Mesenchymal stem cell (in vitro differentiated cells and primary cell): ENCODE measurements around the gene SELENBP1.

Source experiments
- DNase-seq: peaks from one replicate; pipeline ENCODE4 v3.0.0-alpha.2; 2013
- H2AFZ ChIP-seq: one replicate; pipeline ENCODE4 v1.6.1; 2013; ENCODE audit warnings: low read depth, mild to moderate bottlenecking, control low read depth, inconsistent platforms, low read length, moderate library complexity
- H2AK5ac ChIP-seq: 2 replicates; pipeline ENCODE4 v1.6.1; 2013; ENCODE audit warnings: low read length, moderate library complexity, mild to moderate bottlenecking, inconsistent platforms; ENCODE audit not compliant: severe bottlenecking
- H2BK120ac ChIP-seq: one replicate; pipeline ENCODE4 v1.6.1; 2013; ENCODE audit warnings: low read depth, mild to moderate bottlenecking, inconsistent platforms, low read length, moderate library complexity
- H2BK12ac ChIP-seq, 2 experiments: one replicate each; pipeline ENCODE4 v1.6.1; 2013; ENCODE audit warnings: inconsistent platforms in 2 of 2, low read length in 2 of 2, mild to moderate bottlenecking in 2 of 2, moderate library complexity in 2 of 2, control low read depth in 1 of 2
- H2BK15ac ChIP-seq: one replicate; pipeline ENCODE4 v1.6.1; 2013; ENCODE audit warnings: mild to moderate bottlenecking, low read depth, inconsistent platforms; ENCODE audit not compliant: poor library complexity, severe bottlenecking
- H2BK5ac ChIP-seq: 2 replicates; pipeline ENCODE4 v1.6.1; 2013; ENCODE audit warnings: low read depth, mild to moderate bottlenecking, low read length, control low read depth, inconsistent platforms; ENCODE audit not compliant: poor library complexity, severe bottlenecking
- H3K14ac ChIP-seq, 2 experiments: one replicate each; pipeline ENCODE4 v1.6.1; 2013; ENCODE audit warnings: inconsistent platforms in 2 of 2, low read length in 2 of 2, control low read depth in 1 of 2, mild to moderate bottlenecking in 1 of 2, moderate library complexity in 1 of 2
- H3K18ac ChIP-seq, 2 experiments: one replicate each; pipeline ENCODE4 v1.6.1; 2013; ENCODE audit warnings: inconsistent platforms in 2 of 2, low read length in 2 of 2, control low read depth in 1 of 2, low read depth in 1 of 2, mild to moderate bottlenecking in 1 of 2
- H3K23ac ChIP-seq, 2 experiments: one replicate each; pipeline ENCODE4 v1.6.1; 2013; ENCODE audit warnings: inconsistent platforms in 2 of 2, low read length in 2 of 2, mild to moderate bottlenecking in 2 of 2, moderate library complexity in 2 of 2, control low read depth in 1 of 2
- H3K27ac ChIP-seq: 2 replicates; pipeline ENCODE4 v1.5.1; 2013; ENCODE audit warnings: mild to moderate bottlenecking, moderate library complexity, low read length, control low read depth, inconsistent platforms; ENCODE audit not compliant: poor library complexity, severe bottlenecking
- H3K27me3 ChIP-seq, 2 experiments: 2 replicates each; pipeline versions ENCODE4 v1.6.1 to v1.7.0; 2013; ENCODE audit warnings: low read length in 2 of 2, mild to moderate bottlenecking in 2 of 2, moderate library complexity in 2 of 2, control low read depth in 1 of 2, inconsistent platforms in 1 of 2; ENCODE audit not compliant: control insufficient read depth in 1 of 2, insufficient read depth in 1 of 2
- H3K36me3 ChIP-seq, 2 experiments: 2 replicates each; pipeline versions ENCODE4 v1.6.1 to v1.7.0; 2013; ENCODE audit warnings: low read length in 2 of 2, control low read depth in 1 of 2, inconsistent platforms in 1 of 2, low read depth in 1 of 2, mild to moderate bottlenecking in 1 of 2; ENCODE audit not compliant: insufficient read depth in 2 of 2, control insufficient read depth in 1 of 2
- H3K4ac ChIP-seq, 2 experiments: one replicate each; pipeline ENCODE4 v1.6.1; 2013; ENCODE audit warnings: inconsistent platforms in 2 of 2, low read length in 2 of 2, mild to moderate bottlenecking in 2 of 2, moderate library complexity in 2 of 2, control low read depth in 1 of 2, low read depth in 1 of 2
- H3K4me1 ChIP-seq: 2 replicates; pipeline ENCODE4 v1.6.1; 2013; ENCODE audit warnings: low read depth, low read length, control low read depth; ENCODE audit not compliant: control insufficient read depth, insufficient read depth
- H3K4me2 ChIP-seq: 2 replicates; pipeline ENCODE4 v1.6.1; 2013; ENCODE audit warnings: low read length, mild to moderate bottlenecking, inconsistent platforms; ENCODE audit not compliant: poor library complexity, severe bottlenecking
- H3K4me3 ChIP-seq, 2 experiments: 2 replicates each; pipeline versions ENCODE4 v1.5.1 to v1.7.0; 2013; ENCODE audit warnings: low read length in 2 of 2, mild to moderate bottlenecking in 2 of 2, control low read depth in 1 of 2, low read depth in 1 of 2; ENCODE audit not compliant: insufficient read depth in 1 of 2
- H3K79me1 ChIP-seq: replicated peaks from 2 replicates; pipeline ENCODE4 v1.6.1; 2013; ENCODE audit warnings: mild to moderate bottlenecking, control low read depth, low read length, inconsistent platforms; ENCODE audit not compliant: poor library complexity, severe bottlenecking
- H3K9ac ChIP-seq: 2 replicates; pipeline ENCODE4 v1.7.0; 2013; ENCODE audit warnings: mild to moderate bottlenecking, low read length, moderate library complexity
- H3K9me3 ChIP-seq: 2 replicates; pipeline ENCODE4 v1.7.0; 2013; ENCODE audit warnings: mild to moderate bottlenecking, low read length; ENCODE audit not compliant: control insufficient read depth
- H4K8ac ChIP-seq: one replicate; pipeline ENCODE4 v1.6.1; 2013; ENCODE audit warnings: inconsistent platforms, mild to moderate bottlenecking, low read length, moderate library complexity
- H4K91ac ChIP-seq: one replicate; pipeline ENCODE4 v1.6.1; 2013; ENCODE audit warnings: mild to moderate bottlenecking, low read length, inconsistent platforms
- WGBS: methylation state at CpG from one replicate; pipeline ENCODE4 v1.1.7; 2013; ENCODE audit warnings: mixed read lengths; 5-methylcytosine and 5-hydroxymethylcytosine counted together

SELENBP1 gene

DNA sequence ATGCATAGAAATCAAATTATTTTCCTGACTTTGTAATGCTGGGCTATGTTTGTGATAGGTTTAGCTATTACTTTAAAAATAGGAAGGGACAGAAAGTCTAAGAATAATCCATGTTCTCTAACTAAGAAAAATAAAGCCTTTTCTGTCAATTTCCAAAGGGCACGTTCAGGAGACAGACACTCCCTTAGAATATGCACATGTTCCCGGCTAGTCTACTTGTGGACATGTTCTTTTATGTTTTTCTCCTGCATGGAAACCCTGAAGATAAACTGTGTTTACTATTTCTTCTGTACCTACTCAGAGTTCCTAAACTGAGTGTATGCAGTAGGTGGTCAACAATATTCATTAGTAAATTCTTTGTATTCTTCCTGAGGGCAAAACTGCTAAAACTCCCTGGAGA, 39.4 kb upstream of the SELENBP1 start:
- Histone ChIP-seq H3K79me1 (peaks cover 21% of the 10 kb centered on the region), H3K23ac (no peak overlapping the region), H3K4me2 (no peak overlapping the region), H2BK15ac (no peak overlapping the region), H3K4me1 (no peaks in the 10 kb centered on the region), H2AK5ac (no peak overlapping the region), H3K9ac (no peak overlapping the region), H3K18ac (no peak overlapping the region), H3K9me3 (no peaks in the 10 kb centered on the region), H3K27me3 (no peaks in the 10 kb centered on the region), H2AFZ (no peak overlapping the region), H4K8ac (no peak overlapping the region), H2BK12ac (no peak overlapping the region), H2BK5ac (no peak overlapping the region), H3K14ac (no peak overlapping the region), H3K27ac (no peak overlapping the region), H3K4ac (no peak overlapping the region), H3K4me3 (no peak overlapping the region), H4K91ac (no peak overlapping the region), H3K36me3 (peaks cover 27 to 89% of the 10 kb centered on the region in 2 experiments), H2BK120ac (no peak overlapping the region)
- 95% methylated on average over 2 of the region's 2 CpGs for WGBS
- DNase-seq, result no peak

DNA sequence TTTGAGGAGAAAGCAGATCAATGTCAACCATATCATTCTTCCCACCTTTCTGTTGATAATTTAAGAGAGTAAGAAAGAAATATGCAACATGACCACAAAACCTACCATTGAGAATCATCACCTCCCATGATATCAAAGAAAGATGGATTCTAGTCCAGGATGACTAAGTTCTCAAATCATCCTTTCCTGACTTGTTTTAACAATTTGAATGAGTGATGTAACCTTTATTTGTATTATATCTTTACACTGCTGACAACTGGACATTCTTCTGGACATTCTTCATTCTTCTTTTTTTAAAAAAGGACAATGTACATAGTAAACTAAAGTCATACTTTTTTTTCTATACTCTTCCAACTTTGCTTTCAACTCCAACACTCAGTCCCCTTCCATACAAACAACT, 36.4 kb upstream of the SELENBP1 start:
- H4K91ac ChIP-seq, result no peak overlapping the region
- H3K27ac ChIP-seq, result no peak overlapping the region
- no peak overlapping the region for H2BK120ac ChIP-seq
- H3K79me1 ChIP-seq, result peaks cover 17% of the 10 kb centered on the region
- no peak overlapping the region for H3K4me3 ChIP-seq
- H4K8ac ChIP-seq, result no peak overlapping the region
- no peak overlapping the region for H2BK12ac ChIP-seq
- H3K18ac ChIP-seq, result no peak overlapping the region
- H3K36me3 ChIP-seq, result peaks cover 42 to 89% of the 10 kb centered on the region in 2 experiments
- H3K27me3 ChIP-seq, result no peaks in the 10 kb centered on the region
- H3K14ac ChIP-seq, result no peak overlapping the region
- no peak overlapping the region for H2BK5ac ChIP-seq
- H3K23ac ChIP-seq, result no peak overlapping the region
- H3K4me2 ChIP-seq, result no peak overlapping the region
- no peak overlapping the region for H2BK15ac ChIP-seq
- no peak overlapping the region for H3K4ac ChIP-seq
- no peak overlapping the region for H2AFZ ChIP-seq
- H2AK5ac ChIP-seq, result no peak overlapping the region
- no peak for DNase-seq
- no peaks in the 10 kb centered on the region for H3K4me1 ChIP-seq
- H3K9ac ChIP-seq, result no peak overlapping the region
- no peaks in the 10 kb centered on the region for H3K9me3 ChIP-seq

DNA sequence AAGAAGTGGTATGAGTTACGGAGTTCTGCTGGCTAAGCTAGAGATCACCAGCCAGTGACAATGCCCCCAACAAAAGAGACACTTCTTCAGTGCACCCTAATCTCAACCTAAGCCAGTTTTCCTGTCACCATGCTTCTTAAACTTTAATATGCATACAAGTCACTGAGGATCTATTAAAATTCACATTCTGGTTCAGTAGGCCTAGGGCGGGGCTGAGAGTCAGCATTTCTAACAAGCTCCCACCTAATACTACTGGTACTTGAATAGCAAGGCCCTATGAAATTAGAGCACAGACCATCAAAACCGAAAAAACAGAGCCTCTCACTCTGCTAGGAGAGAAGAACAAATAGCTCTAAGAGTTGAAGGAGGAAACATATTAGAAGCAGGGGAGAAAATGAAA, 34.8 kb upstream of the SELENBP1 start:
- Histone ChIP-seq H2BK120ac (no peak overlapping the region), H4K91ac (no peak overlapping the region), H3K4me3 (no peak overlapping the region), H3K18ac (no peak overlapping the region), H3K9me3 (no peaks in the 10 kb centered on the region), H3K36me3 (peaks cover 42 to 94% of the 10 kb centered on the region in 2 experiments), H3K27me3 (no peaks in the 10 kb centered on the region), H3K79me1 (peaks cover 18% of the 10 kb centered on the region), H3K14ac (no peak overlapping the region), H3K9ac (no peak overlapping the region), H2BK5ac (no peak overlapping the region), H2AFZ (no peak overlapping the region), H3K27ac (no peak overlapping the region), H3K4me1 (no peaks in the 10 kb centered on the region), H2AK5ac (no peak overlapping the region), H2BK15ac (no peak overlapping the region), H4K8ac (no peak overlapping the region), H3K4ac (no peak overlapping the region), H3K4me2 (no peak overlapping the region), H3K23ac (no peak overlapping the region), H2BK12ac (no peak overlapping the region)
- no peak for DNase-seq
- 100% methylated on average over 3 of the region's 3 CpGs for WGBS

DNA sequence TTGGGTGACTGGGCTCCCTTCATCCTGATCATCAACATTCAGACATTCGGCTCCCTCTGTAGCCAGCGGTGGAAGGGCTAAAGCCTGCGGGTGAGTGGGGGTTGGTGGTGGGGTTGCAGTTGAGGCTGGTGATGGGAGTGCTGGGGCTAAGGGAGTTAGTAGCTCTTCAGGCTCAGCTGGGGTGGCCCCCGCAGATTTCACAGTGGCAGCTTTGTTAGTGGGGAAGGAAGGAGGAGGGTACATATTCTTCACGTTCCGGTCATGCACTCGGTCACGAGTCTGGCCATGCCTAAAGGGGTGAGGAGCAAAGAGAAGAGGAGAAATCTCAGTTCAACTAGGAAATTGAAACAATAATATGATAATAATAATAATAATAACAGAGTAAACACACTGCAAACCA, 33.7 kb upstream of the SELENBP1 start:
- no peak overlapping the region for H2BK15ac ChIP-seq
- H3K9me3 ChIP-seq, result no peaks in the 10 kb centered on the region
- H2BK120ac ChIP-seq, result no peak overlapping the region
- peaks cover 46 to 94% of the 10 kb centered on the region in 2 experiments for H3K36me3 ChIP-seq
- H3K4ac ChIP-seq, result no peak overlapping the region
- no peak for DNase-seq
- no peak overlapping the region for H3K18ac ChIP-seq
- WGBS, result 96% methylated on average over 3 of the region's 8 CpGs
- H3K4me3 ChIP-seq, result no peak overlapping the region
- no peak overlapping the region for H3K27ac ChIP-seq
- no peak overlapping the region for H4K91ac ChIP-seq
- H2AK5ac ChIP-seq, result no peak overlapping the region
- peaks cover 19% of the 10 kb centered on the region for H3K79me1 ChIP-seq
- no peak overlapping the region for H3K14ac ChIP-seq
- H2BK5ac ChIP-seq, result no peak overlapping the region
- H2BK12ac ChIP-seq, result no peak overlapping the region
- H4K8ac ChIP-seq, result no peak overlapping the region
- no peak overlapping the region for H3K4me2 ChIP-seq
- no peak overlapping the region for H3K23ac ChIP-seq
- no peak overlapping the region for H2AFZ ChIP-seq
- peaks cover under 1% of the 10 kb centered on the region for H3K4me1 ChIP-seq
- no peaks in the 10 kb centered on the region for H3K27me3 ChIP-seq
- no peak overlapping the region for H3K9ac ChIP-seq
